IPS DF 6.9 (cell line): ENCODE data around the gene FGD3.

Source experiments
- DNase-seq: peaks from one replicate; pipeline ENCODE4 v3.0.0-alpha.2; 2013; ENCODE audit warnings: low read depth, low spot score
- H3K27ac ChIP-seq: one replicate; pipeline ENCODE4 v1.5.1; 2013; ENCODE audit warnings: low read length, control low read depth
- H3K27me3 ChIP-seq: 2 replicates; pipeline ENCODE4 v1.6.1; 2013; ENCODE audit warnings: mild to moderate bottlenecking, low read length; ENCODE audit not compliant: control insufficient read depth, insufficient read depth
- H3K36me3 ChIP-seq: 2 replicates; pipeline ENCODE4 v1.6.1; 2013; ENCODE audit warnings: low read length; ENCODE audit not compliant: control insufficient read depth, insufficient read depth
- H3K4me1 ChIP-seq: 2 replicates; pipeline ENCODE4 v1.6.1; 2013; ENCODE audit warnings: low read length; ENCODE audit not compliant: control insufficient read depth, insufficient read depth
- H3K4me3 ChIP-seq: 2 replicates; pipeline ENCODE4 v1.5.1; 2013; ENCODE audit warnings: mild to moderate bottlenecking, low read length
- H3K9me3 ChIP-seq: 2 replicates; pipeline ENCODE4 v1.6.1; 2013; ENCODE audit warnings: low read length, inconsistent platforms; ENCODE audit not compliant: control insufficient read depth, insufficient read depth
- WGBS: extraction: QIAGEN DNeasy Blood & Tissue Kit; methylation state at CpG from one replicate; pipeline ENCODE4 v1.1.7; 2013; ENCODE audit warnings: mixed read lengths, missing lambda C conversion rate; ENCODE audit not compliant: insufficient read length, insufficient coverage; 5-methylcytosine and 5-hydroxymethylcytosine counted together

FGD3 gene

GRCh38 chr9:93060746-93061259, 113.5 kb downstream of the FGD3 start:
- no peak for DNase-seq
- WGBS: no CpG with 5 or more reads among the region's 8 CpGs
- H3K36me3 ChIP-seq: no peaks in the 10 kb centered on the region
- H3K27me3 ChIP-seq: no peaks in the 10 kb centered on the region
- peaks cover 10% of the 10 kb centered on the region for H3K4me1 ChIP-seq
- no peak overlapping the region for H3K27ac ChIP-seq
- no peak overlapping the region for H3K4me3 ChIP-seq
- H3K9me3 ChIP-seq: no peaks in the 10 kb centered on the region

GRCh38 chr9:93061260-93061751, 114.0 kb downstream of the FGD3 start:
- Histone ChIP-seq H3K36me3 (no peaks in the 10 kb centered on the region), H3K27ac (no peak overlapping the region), H3K9me3 (no peaks in the 10 kb centered on the region), H3K27me3 (no peaks in the 10 kb centered on the region), H3K4me3 (no peak overlapping the region), H3K4me1 (peaks cover 10% of the 10 kb centered on the region)
- DNase-seq: no peak
- WGBS: no CpG with 5 or more reads among the region's 4 CpGs

GRCh38 chr9:93061791-93062763, 114.8 kb downstream of the FGD3 start:
- Histone ChIP-seq H3K9me3 (no peaks in the 10 kb centered on the region), H3K4me1 (peaks cover 10% of the 10 kb centered on the region), H3K4me3 (no peak overlapping the region), H3K27me3 (no peaks in the 10 kb centered on the region), H3K27ac (no peak overlapping the region), H3K36me3 (no peaks in the 10 kb centered on the region)
- WGBS: no CpG with 5 or more reads among the region's 19 CpGs
- no peak for DNase-seq

DNA sequence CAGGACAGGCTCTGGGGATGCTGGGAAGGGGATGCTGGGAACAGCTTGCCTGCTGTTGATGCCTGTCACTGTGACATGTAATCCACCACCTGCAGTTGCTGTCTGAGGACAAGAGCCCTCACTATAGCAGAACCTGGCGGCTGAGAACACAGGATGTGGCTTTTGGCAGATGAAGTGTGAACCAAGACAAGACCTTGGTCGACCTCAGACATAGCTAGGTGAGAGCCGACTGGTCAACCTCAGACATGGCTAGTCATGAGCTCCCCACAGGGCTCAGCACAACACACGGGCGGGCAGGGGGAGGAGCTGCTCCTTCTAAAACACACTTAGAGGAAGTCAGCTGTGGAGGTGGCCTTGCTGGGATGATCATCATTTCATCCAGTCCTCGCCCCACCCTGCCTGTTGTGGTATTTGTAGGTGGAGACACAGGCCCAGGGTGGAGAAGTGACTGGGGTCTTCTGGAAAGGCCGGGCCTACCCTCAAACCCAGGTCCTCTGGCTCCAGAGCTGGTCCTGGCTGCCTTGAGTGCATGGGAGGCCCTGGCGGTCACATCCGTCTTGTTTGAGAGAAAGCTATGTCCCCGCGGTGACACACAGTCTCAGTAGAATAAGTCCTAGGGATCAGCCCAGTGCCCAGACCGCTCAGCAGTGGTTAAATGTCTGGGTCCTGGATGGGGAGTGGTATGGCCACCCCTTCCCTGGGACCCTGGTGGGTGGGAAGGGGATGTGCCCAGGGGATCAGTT, 117.2 kb downstream of the FGD3 start:
- peaks cover 3% of the 10 kb centered on the region; the same call in 1 of the 2 replicates for H3K4me1 ChIP-seq
- no peak overlapping the region for H3K27ac ChIP-seq
- H3K9me3 ChIP-seq: no peaks in the 10 kb centered on the region
- no peaks in the 10 kb centered on the region for H3K36me3 ChIP-seq
- no CpG with 5 or more reads among the region's 12 CpGs for WGBS
- no peak overlapping the region for H3K4me3 ChIP-seq
- no peaks in the 10 kb centered on the region for H3K27me3 ChIP-seq
- DNase-seq: no peak

GRCh38 chr9:93065135-93065720, 117.9 kb downstream of the FGD3 start:
- Histone ChIP-seq H3K9me3 (no peaks in the 10 kb centered on the region), H3K36me3 (no peaks in the 10 kb centered on the region), H3K27me3 (no peaks in the 10 kb centered on the region), H3K4me3 (no peak overlapping the region), H3K4me1 (peaks cover 2% of the 10 kb centered on the region; the same call in 1 of the 2 replicates), H3K27ac (no peak overlapping the region)
- DNase-seq: no peak
- no CpG with 5 or more reads among the region's 15 CpGs for WGBS

DNA sequence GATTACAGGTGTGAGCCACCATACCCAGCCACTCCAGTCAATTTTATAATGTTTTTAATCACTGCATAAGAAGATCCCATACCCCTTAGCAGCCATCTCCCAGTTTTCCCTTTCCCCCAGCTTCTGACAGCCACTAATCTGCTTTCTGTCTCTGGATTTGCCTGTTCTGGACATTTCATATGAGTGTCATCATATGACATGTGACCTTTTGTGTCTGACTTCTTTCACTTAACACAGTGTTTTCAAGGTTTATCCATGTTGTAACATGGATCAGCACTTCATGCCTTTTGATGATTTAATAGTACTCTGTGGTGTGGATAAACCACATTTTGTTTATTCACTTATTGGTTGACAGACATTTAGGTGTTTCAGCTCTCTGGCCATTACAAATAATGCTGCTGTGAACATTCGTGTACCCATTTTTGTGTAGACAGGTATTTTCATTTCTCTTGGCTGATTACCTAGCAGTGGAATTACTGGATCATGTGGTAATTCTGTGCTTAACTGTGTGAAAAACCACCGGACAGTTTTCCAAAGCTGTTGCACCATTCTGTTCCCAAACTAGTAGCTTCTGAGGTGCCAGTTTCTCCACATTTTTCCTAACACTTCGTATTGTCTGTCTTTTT, 119.8 kb downstream of the FGD3 start:
- no CpG with 5 or more reads among the region's 3 CpGs for WGBS
- no peak for DNase-seq
- Histone ChIP-seq H3K27ac (no peak overlapping the region), H3K9me3 (no peaks in the 10 kb centered on the region), H3K4me3 (no peak overlapping the region), H3K36me3 (no peaks in the 10 kb centered on the region), H3K27me3 (no peaks in the 10 kb centered on the region), H3K4me1 (0 out of 2 replicates have a peak, but pooled peaks cover under 1% of the 10 kb centered on the region)

DNA sequence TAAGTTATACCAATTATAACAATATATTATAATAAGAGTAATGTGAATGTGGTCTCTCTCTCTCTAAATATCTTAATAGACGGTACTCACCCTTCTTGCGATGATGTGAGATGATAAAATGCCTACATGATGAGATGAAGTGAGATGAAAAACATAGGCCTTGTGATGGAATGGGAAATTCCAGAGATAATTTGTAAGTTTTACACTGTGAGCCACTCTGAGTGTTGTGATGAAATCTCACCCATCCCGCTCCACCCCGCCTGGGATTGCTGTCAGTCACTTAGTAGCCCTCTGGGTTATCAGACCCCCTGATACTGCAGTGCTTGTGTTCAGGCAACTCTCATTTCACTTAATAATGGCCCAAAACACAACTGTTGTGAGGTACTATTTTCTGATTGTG, 121.6 kb downstream of the FGD3 start:
- H3K4me3 ChIP-seq: no peak overlapping the region
- DNase-seq: no peak
- no peaks in the 10 kb centered on the region for H3K27me3 ChIP-seq
- no peaks in the 10 kb centered on the region for H3K9me3 ChIP-seq
- H3K4me1 ChIP-seq: no peaks in the 10 kb centered on the region
- H3K27ac ChIP-seq: no peak overlapping the region
- H3K36me3 ChIP-seq: no peaks in the 10 kb centered on the region
- no CpG with 5 or more reads among the region's 4 CpGs for WGBS

DNA sequence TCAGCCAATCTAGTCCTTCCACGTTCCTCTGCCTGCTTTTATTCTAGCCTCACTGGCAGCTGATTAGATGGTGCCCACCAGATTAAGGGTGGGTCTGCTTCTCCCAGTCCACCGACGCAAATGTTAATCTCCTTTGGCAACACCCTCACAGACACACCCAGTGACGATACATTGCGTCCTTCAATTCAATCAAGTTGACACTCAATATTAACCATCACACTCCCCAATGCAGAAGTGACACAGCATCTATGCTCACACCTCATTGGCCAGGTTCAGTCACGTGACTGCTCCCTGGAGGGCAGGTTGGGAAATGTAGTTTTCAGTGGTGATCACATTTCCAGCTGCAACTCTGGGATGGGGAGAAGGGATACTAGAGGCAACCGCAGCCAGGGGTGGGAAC, 124.1 kb downstream of the FGD3 start:
- Histone ChIP-seq H3K4me1 (no peaks in the 10 kb centered on the region), H3K4me3 (no peak overlapping the region), H3K27ac (no peak overlapping the region), H3K36me3 (peaks cover 3% of the 10 kb centered on the region; the same call in 1 of the 2 replicates), H3K9me3 (no peaks in the 10 kb centered on the region), H3K27me3 (no peaks in the 10 kb centered on the region)
- WGBS: no CpG with 5 or more reads among the region's 7 CpGs
- peak; percentile 64 for DNase-seq

- H3K9me3 ChIP-seq: no peaks in the 10 kb centered on the region
- H3K27me3 ChIP-seq: no peaks in the 10 kb centered on the region
- WGBS: no CpG with 5 or more reads among the region's 5 CpGs
- H3K4me1 ChIP-seq: no peaks in the 10 kb centered on the region
- peaks cover 3% of the 10 kb centered on the region; the same call in 1 of the 2 replicates for H3K36me3 ChIP-seq
- no peak overlapping the region for H3K27ac ChIP-seq
- H3K4me3 ChIP-seq: no peak overlapping the region
- no peak for DNase-seq
Measured at GRCh38 chr9:93072383-93072795, 125.1 kb downstream of the FGD3 start.
